ENCODE measurements around the gene CCNYL1.
"Not testable (repeated sequence)": the region's sequence is repeated elsewhere in the genome, so short reads cannot be mapped to it uniquely, and the experiment has no call there.

The CCNYL1 gene

GRCh38 chr2:207710814-207711740, at the start of gene CCNYL1:
Gene CCNYL1, plus strand, starts transcription at chr2:207711640. Its CDS starts 257 bp downstream, at chr2:207711897.
- DNase-seq (ENCODE audit: low read depth) = peak; percentile 98

- no peak for DNase-seq (ENCODE audit: low read depth)
Observed at GRCh38 chr2:207662203-207662602, 49.2 kb upstream of the CCNYL1 start.

GRCh38 chr2:207663870-207664545, 47.4 kb upstream of the CCNYL1 start:
- DNase-seq (ENCODE audit: low read depth) = no peak

GRCh38 chr2:207670887-207671286, 40.6 kb upstream of the CCNYL1 start:
- no peak for DNase-seq (ENCODE audit: low read depth)

- no peak for DNase-seq (ENCODE audit: low read depth)
Observed at GRCh38 chr2:207673431-207673830, 38.0 kb upstream of the CCNYL1 start.

- DNase-seq (ENCODE audit: low read depth) = no peak
Observed at GRCh38 chr2:207674266-207674774, 37.1 kb upstream of the CCNYL1 start.

- no peak for DNase-seq (ENCODE audit: low read depth)
Observed at GRCh38 chr2:207674826-207675225, 36.6 kb upstream of the CCNYL1 start.

GRCh38 chr2:207676827-207677354, 34.5 kb upstream of the CCNYL1 start:
- DNase-seq (ENCODE audit: low read depth) = no peak

- no peak for DNase-seq (ENCODE audit: low read depth)
Observed at GRCh38 chr2:207681431-207681830, 30.0 kb upstream of the CCNYL1 start.

- no peak for DNase-seq (ENCODE audit: low read depth)
Observed at GRCh38 chr2:207682557-207682956, 28.9 kb upstream of the CCNYL1 start.

- no peak for DNase-seq (ENCODE audit: low read depth)
Observed at GRCh38 chr2:207683438-207683837, 28.0 kb upstream of the CCNYL1 start.

GRCh38 chr2:207683879-207684627, 27.4 kb upstream of the CCNYL1 start:
- DNase-seq (ENCODE audit: low read depth) = no peak

- DNase-seq (ENCODE audit: low read depth) = no peak
Observed at GRCh38 chr2:207686812-207687211, 24.6 kb upstream of the CCNYL1 start.

GRCh38 chr2:207688597-207688996, 22.8 kb upstream of the CCNYL1 start:
- DNase-seq (ENCODE audit: low read depth) = no peak

GRCh38 chr2:207690845-207691461, 20.5 kb upstream of the CCNYL1 start:
- not testable (repeated sequence) for DNase-seq (ENCODE audit: low read depth)

- DNase-seq (ENCODE audit: low read depth) = peak; percentile 18
Observed at GRCh38 chr2:207692206-207693065, 19.0 kb upstream of the CCNYL1 start.

GRCh38 chr2:207693641-207694249, 17.7 kb upstream of the CCNYL1 start:
- DNase-seq (ENCODE audit: low read depth) = no peak

GRCh38 chr2:207694811-207695281, 16.6 kb upstream of the CCNYL1 start:
- DNase-seq (ENCODE audit: low read depth) = no peak

- DNase-seq (ENCODE audit: low read depth) = no peak
Observed at GRCh38 chr2:207695293-207695692, 16.1 kb upstream of the CCNYL1 start.

- DNase-seq (ENCODE audit: low read depth) = not testable (repeated sequence)
Observed at GRCh38 chr2:207696911-207697310, 14.5 kb upstream of the CCNYL1 start.

Data from activated T-helper 9 cell treated with anti-CD3 and anti-CD28 coated beads, Interleukin-2, amount 50 U/mL, for 16 hours (primary cell).